Osteoblast (primary cell): ENCODE measurements around the gene OR5K2. TPM values are rescaled to one million over a fixed set of nuclear protein-coding genes. Genes with fewer than 3 reads are reported as not detected.

Experiments
- DNase-seq: peaks from one replicate; pipeline ENCODE4 v3.0.0; 2011; ENCODE audit warnings: low spot score, mixed read lengths; ENCODE audit not compliant: insufficient read length; ENCODE audit errors: missing footprints
- H2AFZ ChIP-seq: 2 replicates; pipeline ENCODE4 v1.6.0; 2011; ENCODE audit warnings: mild to moderate bottlenecking, low read length
- H3K27ac ChIP-seq: 2 replicates; pipeline ENCODE4 v1.5.1; 2011; ENCODE audit warnings: mild to moderate bottlenecking, low read depth, low read length, moderate library complexity
- H3K27me3 ChIP-seq: 2 replicates; pipeline ENCODE4 v1.6.0; 2012; ENCODE audit warnings: mild to moderate bottlenecking, control low read depth, inconsistent platforms, low read length, moderate library complexity; ENCODE audit not compliant: insufficient read depth
- H3K36me3 ChIP-seq: 2 replicates; pipeline ENCODE4 v1.5.1; 2011; ENCODE audit warnings: mild to moderate bottlenecking, low read length, control low read depth, moderate library complexity; ENCODE audit not compliant: insufficient read depth
- H3K4me1 ChIP-seq: 2 replicates; pipeline ENCODE4 v1.5.1; 2011; ENCODE audit warnings: mild to moderate bottlenecking, low read length, control low read depth, moderate library complexity; ENCODE audit not compliant: insufficient read depth
- H3K4me2 ChIP-seq: 2 replicates; pipeline ENCODE4 v1.6.0; 2011; ENCODE audit warnings: mild to moderate bottlenecking, low read length; ENCODE audit not compliant: insufficient read depth
- H3K4me3 ChIP-seq: fragments of 200-600 bp; sonication (generic); 3 replicates; pipeline ENCODE4 v1.5.1; 2012; ENCODE audit warnings: mild to moderate bottlenecking, low read length, inconsistent platforms; ENCODE audit not compliant: insufficient read depth
- H3K79me2 ChIP-seq: 2 replicates; pipeline ENCODE4 v1.6.0; 2012; ENCODE audit warnings: mild to moderate bottlenecking, low read length, control low read depth, inconsistent platforms; ENCODE audit not compliant: insufficient read depth
- H3K9me3 ChIP-seq: 2 replicates; pipeline ENCODE4 v1.5.1; 2011; ENCODE audit warnings: low read depth, low read length, control low read depth
- H4K20me1 ChIP-seq: 2 replicates; pipeline ENCODE4 v1.6.0; 2012; ENCODE audit warnings: mild to moderate bottlenecking, low read length, control low read depth; ENCODE audit not compliant: insufficient read depth
- CTCF ChIP-seq: IDR thresholded peaks from 2 replicates; pipeline ENCODE4 v1.5.1; 2011; ENCODE audit warnings: mild to moderate bottlenecking, low read depth, low read length, moderate library complexity; ENCODE audit errors: extremely low read depth
- total RNA-seq: library from RNA; depleted of rRNA; stranded (reverse); fragments of >200 nt; gene quantifications from 2 replicates; pipeline ENCODE4 v1.2.3, GENCODE V29; 2012

Gene OR5K2
- total RNA-seq, 1 donor, result not detected

DNA sequence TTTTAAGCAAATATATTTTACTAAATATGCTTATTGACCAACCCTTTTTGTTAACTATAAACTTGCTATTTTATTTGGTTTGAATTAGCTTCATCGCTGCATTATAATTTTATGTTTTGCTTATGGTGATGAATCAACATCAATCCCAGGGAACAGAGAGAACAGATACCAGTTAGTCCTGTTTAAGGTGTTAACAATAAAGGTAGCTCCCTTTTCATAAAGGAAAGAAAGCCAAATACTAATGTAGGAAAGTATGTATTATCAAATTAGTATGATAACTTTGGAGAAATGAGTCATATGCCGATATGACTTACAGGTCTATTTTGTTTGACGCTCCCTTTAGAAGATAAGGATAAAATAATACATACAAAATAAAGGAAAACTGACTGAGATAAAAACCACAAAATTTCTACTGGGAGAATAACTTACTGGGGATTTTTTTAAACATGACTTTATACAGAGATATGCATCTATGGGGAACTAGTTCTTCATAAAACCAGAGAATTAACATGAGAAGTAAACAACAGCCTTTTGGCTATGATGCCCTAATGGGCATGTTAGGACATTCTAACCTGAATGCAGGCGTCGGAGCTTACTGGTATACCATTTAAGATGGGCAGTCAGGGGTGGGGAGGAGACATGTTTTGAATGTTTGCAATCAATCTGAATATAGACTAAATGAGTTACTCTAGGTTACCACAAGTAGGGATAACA lies 4.5 kb downstream of the OR5K2 start:
- Histone ChIP-seq H3K36me3 (no peaks in the 10 kb centered on the region), H4K20me1 (no peaks in the 10 kb centered on the region), H3K27me3 (no peaks in the 10 kb centered on the region), H3K79me2 (no peaks in the 10 kb centered on the region), H3K4me3 (no peak overlapping the region), H3K4me1 (no peaks in the 10 kb centered on the region), H2AFZ (no peak overlapping the region), H3K9me3 (no peaks in the 10 kb centered on the region), H3K27ac (no peak overlapping the region), H3K4me2 (no peak overlapping the region)
- DNase-seq, result no peak
- no peak for TF ChIP-seq CTCF

DNA sequence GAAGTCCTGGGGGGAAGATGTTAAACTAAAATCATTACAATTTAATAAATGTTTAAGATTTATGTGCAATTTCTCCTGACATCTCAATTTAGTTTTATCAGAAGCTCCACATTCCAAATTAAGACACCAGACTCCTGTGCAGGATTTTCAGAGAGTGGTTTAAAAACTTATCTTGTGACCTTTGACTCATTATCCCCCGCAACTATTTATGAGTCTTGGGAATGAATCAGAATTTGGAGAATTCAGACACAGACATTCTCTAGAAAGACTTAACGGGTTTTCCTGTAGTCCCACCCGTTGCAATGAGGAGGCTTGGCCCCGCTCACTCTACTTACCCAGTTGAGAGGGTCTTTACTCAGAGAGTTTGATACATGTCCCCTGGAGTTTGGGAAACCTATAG lies 7.1 kb downstream of the OR5K2 start:
- H3K27me3 ChIP-seq, result no peaks in the 10 kb centered on the region
- no peaks in the 10 kb centered on the region for H3K79me2 ChIP-seq
- H3K4me3 ChIP-seq, result no peak overlapping the region
- H3K36me3 ChIP-seq, result no peaks in the 10 kb centered on the region
- H4K20me1 ChIP-seq, result no peaks in the 10 kb centered on the region
- no peaks in the 10 kb centered on the region for H3K4me1 ChIP-seq
- no peak for DNase-seq
- no peak overlapping the region for H3K4me2 ChIP-seq
- H3K27ac ChIP-seq, result no peak overlapping the region
- no peak overlapping the region for H2AFZ ChIP-seq
- no peaks in the 10 kb centered on the region for H3K9me3 ChIP-seq
- TF ChIP-seq CTCF, result no peak

- H3K9me3 ChIP-seq, result no peaks in the 10 kb centered on the region
- H3K27me3 ChIP-seq, result no peaks in the 10 kb centered on the region
- H3K79me2 ChIP-seq, result no peaks in the 10 kb centered on the region
- no peak overlapping the region for H3K4me2 ChIP-seq
- no peak for DNase-seq
- TF ChIP-seq CTCF, result no peak
- H3K4me3 ChIP-seq, result no peak overlapping the region
- no peaks in the 10 kb centered on the region for H4K20me1 ChIP-seq
- peaks cover 4% of the 10 kb centered on the region for H3K4me1 ChIP-seq
- H2AFZ ChIP-seq, result no peak overlapping the region
- no peak overlapping the region for H3K27ac ChIP-seq
- no peaks in the 10 kb centered on the region for H3K36me3 ChIP-seq
Observed at GRCh38 chr3:98508582-98508981, 11.1 kb downstream of the OR5K2 start.

- peaks cover 3% of the 10 kb centered on the region for H3K79me2 ChIP-seq
- peaks cover 4% of the 10 kb centered on the region for H3K4me1 ChIP-seq
- H3K36me3 ChIP-seq, result peaks cover 18% of the 10 kb centered on the region
- H3K9me3 ChIP-seq, result no peaks in the 10 kb centered on the region
- H3K4me2 ChIP-seq, result no peak overlapping the region
- H2AFZ ChIP-seq, result no peak overlapping the region
- no peak for DNase-seq
- no peak overlapping the region for H3K4me3 ChIP-seq
- no peak for TF ChIP-seq CTCF
- no peaks in the 10 kb centered on the region for H4K20me1 ChIP-seq
- H3K27ac ChIP-seq, result no peak overlapping the region
- H3K27me3 ChIP-seq, result no peaks in the 10 kb centered on the region
Observed at GRCh38 chr3:98512576-98512975, 15.1 kb downstream of the OR5K2 start.
